ENCODE data around the gene NR1H2.
"Not testable (repeated sequence)": the region's sequence is repeated elsewhere in the genome, so short reads cannot be mapped to it uniquely, and the experiment has no call there.

NR1H2 gene

GRCh38 chr19:50334741-50335421 is 41.4 kb upstream of the NR1H2 start:
- no peak overlapping the region for H3K27ac ChIP-seq

GRCh38 chr19:50337031-50337430 is 39.2 kb upstream of the NR1H2 start:
- H3K27ac ChIP-seq = not testable (repeated sequence)

More at GRCh38 chr19:50334741-50335421, 41.4 kb upstream of the NR1H2 start:
- TF ChIP-seq CTCF (conservative IDR thresholded peaks at IDR 0.05) (no peak), ZFX (IDR thresholded peaks at IDR 0.05) (no peak)

- TF ChIP-seq ZFX (IDR thresholded peaks at IDR 0.05) (no peak), CTCF (conservative IDR thresholded peaks at IDR 0.05) (no peak)
- no peak overlapping the region for H3K27ac ChIP-seq
Measured at GRCh38 chr19:50340331-50340730, 35.9 kb upstream of the NR1H2 start.

GRCh38 chr19:50341091-50341564 is 35.1 kb upstream of the NR1H2 start:
- no peak for TF ChIP-seq ZFX (IDR thresholded peaks at IDR 0.05)
- TF ChIP-seq CTCF (conservative IDR thresholded peaks at IDR 0.05) = no peak
- no peak overlapping the region for H3K27ac ChIP-seq

- TF ChIP-seq ZFX (IDR thresholded peaks at IDR 0.05) (no peak), CTCF (conservative IDR thresholded peaks at IDR 0.05) (no peak)
- no peak overlapping the region for H3K27ac ChIP-seq
Measured at GRCh38 chr19:50344661-50345318, 31.5 kb upstream of the NR1H2 start.

GRCh38 chr19:50347089-50347581 is 29.1 kb upstream of the NR1H2 start:
- H3K27ac ChIP-seq = not testable (repeated sequence)

GRCh38 chr19:50349277-50350057 is 26.8 kb upstream of the NR1H2 start:
- no peak overlapping the region for H3K27ac ChIP-seq
- TF ChIP-seq CTCF (conservative IDR thresholded peaks at IDR 0.05) (no peak), ZFX (IDR thresholded peaks at IDR 0.05) (no peak)

GRCh38 chr19:50352242-50352641 is 24.0 kb upstream of the NR1H2 start:
- no peak overlapping the region for H3K27ac ChIP-seq
- TF ChIP-seq ZFX (IDR thresholded peaks at IDR 0.05) (no peak), CTCF (conservative IDR thresholded peaks at IDR 0.05) (no peak)

GRCh38 chr19:50353487-50353880 is 22.8 kb upstream of the NR1H2 start:
- not testable (repeated sequence) for H3K27ac ChIP-seq

All from C4-2B (cell line).